Keratinocyte (primary cell): ENCODE measurements around the gene ZNF610. TPM values are rescaled to one million over a fixed set of nuclear protein-coding genes. Genes with fewer than 3 reads are reported as not detected.
"Not testable (repeated sequence)": the region's sequence is repeated elsewhere in the genome, so short reads cannot be mapped to it uniquely, and the experiment has no call there.

Source experiments
- DNase-seq: peaks from one replicate; pipeline ENCODE4 v3.0.0-alpha.2; 2011; ENCODE audit warnings: low read depth, missing footprints, low spot score
- FAIRE-seq: peaks from 2 replicates; lab custom pipeline; 2011; peaks lifted over from hg19 to GRCh38; lab: Jason Lieb, UNC
- H2AFZ ChIP-seq: 2 replicates; pipeline ENCODE4 v1.6.0; 2012; ENCODE audit warnings: low read length, control low read depth, inconsistent platforms; ENCODE audit not compliant: control insufficient read depth
- H3K27ac ChIP-seq: 2 replicates; pipeline ENCODE4 v1.5.1; 2011; ENCODE audit warnings: low read length; ENCODE audit not compliant: control insufficient read depth, insufficient read depth
- H3K27me3 ChIP-seq: 3 replicates; pipeline ENCODE4 v1.6.0; 2011; ENCODE audit warnings: low read length; ENCODE audit not compliant: control insufficient read depth, insufficient read depth; ENCODE audit errors: extremely low read depth
- H3K36me3 ChIP-seq, 2 experiments: 2 replicates in 1 of 2; 3 replicates in 1 of 2; pipeline ENCODE4 v1.5.1; 2011; ENCODE audit warnings: low read length in 2 of 2, mild to moderate bottlenecking in 1 of 2; ENCODE audit not compliant: control insufficient read depth in 2 of 2, insufficient read depth in 2 of 2; ENCODE audit errors: extremely low read depth in 1 of 2
- H3K4me1 ChIP-seq: 3 replicates; pipeline ENCODE4 v1.5.1; 2011; ENCODE audit warnings: low read length; ENCODE audit not compliant: control insufficient read depth, insufficient read depth; ENCODE audit errors: extremely low read depth
- H3K4me2 ChIP-seq: 3 replicates; pipeline ENCODE4 v1.6.0; 2011; ENCODE audit warnings: low read depth, low read length; ENCODE audit not compliant: control insufficient read depth, insufficient read depth; ENCODE audit errors: extremely low read depth
- H3K4me3 ChIP-seq, 3 experiments: fragments of 200-600 bp in 1 of 3; sonication (generic) in 1 of 3; 2 replicates in 2 of 3; 3 replicates in 1 of 3; pipeline ENCODE4 v1.5.1; 2011 to 2016; ENCODE audit warnings: low read length in 3 of 3, mild to moderate bottlenecking in 3 of 3, control low read depth in 2 of 3, inconsistent platforms in 1 of 3, low read depth in 1 of 3, mixed read lengths in 1 of 3, mixed run types in 1 of 3, moderate library complexity in 1 of 3; ENCODE audit not compliant: control insufficient read depth in 2 of 3, insufficient read depth in 2 of 3; ENCODE audit errors: extremely low read depth in 1 of 3
- H3K79me2 ChIP-seq: 2 replicates; pipeline ENCODE4 v1.6.0; 2012; ENCODE audit warnings: low read length; ENCODE audit not compliant: control insufficient read depth, insufficient read depth
- H3K9ac ChIP-seq: 3 replicates; pipeline ENCODE4 v1.6.0; 2011; ENCODE audit warnings: low read length; ENCODE audit not compliant: control insufficient read depth, insufficient read depth; ENCODE audit errors: extremely low read depth
- H3K9me1 ChIP-seq: 3 replicates; pipeline ENCODE4 v1.6.0; 2011; ENCODE audit warnings: low read length; ENCODE audit not compliant: control insufficient read depth, insufficient read depth; ENCODE audit errors: extremely low read depth
- H3K9me3 ChIP-seq: 2 replicates; pipeline ENCODE4 v1.5.1; 2012; ENCODE audit warnings: low read depth, low read length; ENCODE audit not compliant: control insufficient read depth
- H4K20me1 ChIP-seq: 3 replicates; pipeline ENCODE4 v1.6.0; 2011; ENCODE audit warnings: low read length; ENCODE audit not compliant: control insufficient read depth, insufficient read depth; ENCODE audit errors: extremely low read depth
- EZH2 ChIP-seq: IDR thresholded peaks from one replicate; pipeline ENCODE4 v1.6.1; 2012; ENCODE audit warnings: inconsistent platforms, mild to moderate bottlenecking, low read length, moderate library complexity
- dilution Hi-C: fragments of 300-500 bp; cut with MboI; formaldehyde crosslinking; loops from one replicate; pipeline ENCODE4 v1.7.0; 2020; ENCODE audit warnings: low sequenced_read_pairs; ENCODE audit not compliant: extremely low pct_ligation_motif_present
- polyA plus RNA-seq, 5 experiments: library from polyadenylated mRNA; depleted of rRNA in 3 of 5; stranded (reverse) in 3 of 5; stranded (forward) in 1 of 5; unstranded in 1 of 5; fragments of >200 nt; gene quantifications; 1 replicate in 1 of 5; 2 replicates in 3 of 5; 3 replicates in 1 of 5; pipeline versions ENCODE4 v1.2.1 to v1.2.3, GENCODE V29; 2011 to 2012; ENCODE audit warnings: missing spikeins in 2 of 5, low read depth in 1 of 5, low replicate concordance in 1 of 5
- TF ChIP-seq, protein P1 (sequence below), 3 experiments: IDR thresholded peaks in 1 of 3; conservative IDR thresholded peaks in 1 of 3; optimal IDR thresholded peaks in 1 of 3; 2 replicates in 2 of 3; 3 replicates in 1 of 3; pipeline versions ENCODE3 to v1.5.1; 2011; ENCODE audit warnings: low read length in 3 of 3, mild to moderate bottlenecking in 3 of 3, moderate library complexity in 2 of 3, control low read depth in 1 of 3, inconsistent platforms in 1 of 3; ENCODE audit not compliant: insufficient read depth in 2 of 3; ENCODE audit errors: extremely low read depth in 1 of 3

The ZNF610 gene
- polyA plus RNA-seq, 1 donor (not counting 4 experiments of a cell fraction or from before 2014, with no cell fraction given): 1.8 TPM

DNA sequence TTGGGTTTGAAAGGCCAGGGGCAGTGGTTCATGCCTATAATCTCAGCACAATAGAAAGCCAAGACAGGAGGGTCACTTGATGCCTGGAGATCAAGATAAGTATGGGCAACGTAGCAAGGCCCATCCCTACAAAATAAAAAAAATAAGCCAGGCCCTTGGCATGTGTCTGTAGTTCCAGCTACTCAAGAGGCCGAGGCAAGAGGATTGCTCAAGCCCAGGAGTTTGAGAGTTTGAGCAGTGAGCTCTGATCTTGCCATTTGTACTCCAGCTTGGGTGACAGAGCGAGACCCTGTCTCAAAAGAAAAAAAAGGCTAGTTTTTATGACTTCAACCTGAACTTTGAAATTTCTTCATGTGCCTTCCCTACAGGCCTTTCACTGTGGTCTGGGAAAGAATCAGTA lies 44.3 kb upstream of the ZNF610 start:
- DNase-seq (no peak), FAIRE-seq (no peak)
- no peak overlapping the region for H3K27ac ChIP-seq
- peaks cover 3 to 8% of the 10 kb centered on the region in 2 experiments for H3K36me3 ChIP-seq
- no peak overlapping the region for H3K4me3 ChIP-seq
- dilution Hi-C loops: no loop called here
- H3K79me2 ChIP-seq: no peaks in the 10 kb centered on the region
- H3K9me3 ChIP-seq: peaks cover 5% of the 10 kb centered on the region
- H2AFZ ChIP-seq: no peak overlapping the region
- no peaks in the 10 kb centered on the region for H3K27me3 ChIP-seq
- no peaks in the 10 kb centered on the region for H3K4me1 ChIP-seq
- no peak overlapping the region for H3K9ac ChIP-seq
- no peak overlapping the region for H3K4me2 ChIP-seq
- TF ChIP-seq, protein P1, sequence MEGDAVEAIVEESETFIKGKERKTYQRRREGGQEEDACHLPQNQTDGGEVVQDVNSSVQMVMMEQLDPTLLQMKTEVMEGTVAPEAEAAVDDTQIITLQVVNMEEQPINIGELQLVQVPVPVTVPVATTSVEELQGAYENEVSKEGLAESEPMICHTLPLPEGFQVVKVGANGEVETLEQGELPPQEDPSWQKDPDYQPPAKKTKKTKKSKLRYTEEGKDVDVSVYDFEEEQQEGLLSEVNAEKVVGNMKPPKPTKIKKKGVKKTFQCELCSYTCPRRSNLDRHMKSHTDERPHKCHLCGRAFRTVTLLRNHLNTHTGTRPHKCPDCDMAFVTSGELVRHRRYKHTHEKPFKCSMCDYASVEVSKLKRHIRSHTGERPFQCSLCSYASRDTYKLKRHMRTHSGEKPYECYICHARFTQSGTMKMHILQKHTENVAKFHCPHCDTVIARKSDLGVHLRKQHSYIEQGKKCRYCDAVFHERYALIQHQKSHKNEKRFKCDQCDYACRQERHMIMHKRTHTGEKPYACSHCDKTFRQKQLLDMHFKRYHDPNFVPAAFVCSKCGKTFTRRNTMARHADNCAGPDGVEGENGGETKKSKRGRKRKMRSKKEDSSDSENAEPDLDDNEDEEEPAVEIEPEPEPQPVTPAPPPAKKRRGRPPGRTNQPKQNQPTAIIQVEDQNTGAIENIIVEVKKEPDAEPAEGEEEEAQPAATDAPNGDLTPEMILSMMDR (optimal IDR thresholded peaks at IDR 0.05 in 1 of 3, IDR thresholded peaks at IDR 0.05 in 1 of 3, conservative IDR thresholded peaks at IDR 0.05 in 1 of 3; ENCODE audit: extremely low read depth in 1 of 3, insufficient read depth in 2 of 3, low read length in 3 of 3): no peak
- TF ChIP-seq EZH2: no peak
- H4K20me1 ChIP-seq: no peaks in the 10 kb centered on the region
- H3K9me1 ChIP-seq: no peaks in the 10 kb centered on the region

DNA sequence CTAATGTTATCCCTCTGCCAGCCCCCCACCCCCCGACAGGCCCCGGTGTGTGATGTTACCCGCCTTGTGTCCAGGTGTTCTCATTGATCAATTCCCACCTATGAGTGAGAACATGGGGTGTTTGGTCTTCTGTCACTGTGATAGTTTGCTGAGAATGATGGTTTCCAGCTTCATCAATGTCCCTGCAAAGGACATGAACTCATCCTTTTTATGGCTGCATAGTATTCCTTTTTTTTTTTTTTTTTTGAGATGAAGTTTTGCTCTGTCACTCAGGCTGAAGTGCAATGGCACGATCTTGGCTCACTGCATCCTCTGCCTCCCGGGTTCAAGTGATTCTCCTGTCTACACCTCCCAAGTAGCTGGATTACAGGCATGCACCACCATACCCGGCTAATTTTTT lies 43.1 kb upstream of the ZNF610 start:
- H3K79me2 ChIP-seq, H4K20me1 ChIP-seq, H3K9ac ChIP-seq, H3K4me3 ChIP-seq, DNase-seq, H3K9me3 ChIP-seq, H3K4me2 ChIP-seq, FAIRE-seq, H3K27ac ChIP-seq, H3K9me1 ChIP-seq, dilution Hi-C loops, H3K36me3 ChIP-seq, H3K27me3 ChIP-seq, H2AFZ ChIP-seq, H3K4me1 ChIP-seq: not testable (repeated sequence)

DNA sequence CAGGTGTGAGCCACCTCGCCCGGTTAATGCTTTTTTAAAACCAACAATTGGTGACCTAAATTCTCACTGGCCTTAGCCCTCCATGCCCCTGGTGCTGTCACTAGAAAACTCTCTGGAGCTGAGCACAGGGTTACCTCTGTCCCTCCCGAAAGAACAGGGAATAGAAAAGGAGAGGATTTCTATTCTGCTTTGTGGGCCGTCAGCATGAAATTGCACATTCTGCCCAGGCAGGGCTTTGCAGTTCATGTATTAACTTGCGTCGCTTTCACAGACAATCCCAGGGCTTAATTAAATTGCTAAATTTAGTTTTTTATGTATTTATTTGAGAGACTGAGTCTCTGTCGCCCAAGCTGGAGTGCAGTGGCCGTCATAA lies 39.7 kb upstream of the ZNF610 start:
- peaks cover 17% of the 10 kb centered on the region for H3K79me2 ChIP-seq
- no peaks in the 10 kb centered on the region for H3K4me1 ChIP-seq
- H3K9me1 ChIP-seq: no peaks in the 10 kb centered on the region
- FAIRE-seq (no peak), DNase-seq (no peak)
- dilution Hi-C loops: no loop called here
- no peaks in the 10 kb centered on the region for H4K20me1 ChIP-seq
- peak overlapping the region; percentile 89 for H3K4me2 ChIP-seq
- peak overlapping the region; percentile 74 to 85 (median 79) for H3K4me3 ChIP-seq
- peaks cover 8 to 12% of the 10 kb centered on the region in 2 experiments for H3K36me3 ChIP-seq
- no peak overlapping the region for H3K27ac ChIP-seq
- peak overlapping the region; percentile 58 for H3K9ac ChIP-seq
- H2AFZ ChIP-seq: peak overlapping the region; percentile 82
- no peaks in the 10 kb centered on the region for H3K27me3 ChIP-seq
- no peak for TF ChIP-seq EZH2
- TF ChIP-seq, protein P1 (optimal IDR thresholded peaks at IDR 0.05 in 1 of 3, IDR thresholded peaks at IDR 0.05 in 1 of 3, conservative IDR thresholded peaks at IDR 0.05 in 1 of 3; ENCODE audit: extremely low read depth in 1 of 3, insufficient read depth in 2 of 3, low read length in 3 of 3): no peak
- H3K9me3 ChIP-seq: peaks cover 5% of the 10 kb centered on the region
